ENCODE data around the gene CALHM3.

The CALHM3 gene

DNA sequence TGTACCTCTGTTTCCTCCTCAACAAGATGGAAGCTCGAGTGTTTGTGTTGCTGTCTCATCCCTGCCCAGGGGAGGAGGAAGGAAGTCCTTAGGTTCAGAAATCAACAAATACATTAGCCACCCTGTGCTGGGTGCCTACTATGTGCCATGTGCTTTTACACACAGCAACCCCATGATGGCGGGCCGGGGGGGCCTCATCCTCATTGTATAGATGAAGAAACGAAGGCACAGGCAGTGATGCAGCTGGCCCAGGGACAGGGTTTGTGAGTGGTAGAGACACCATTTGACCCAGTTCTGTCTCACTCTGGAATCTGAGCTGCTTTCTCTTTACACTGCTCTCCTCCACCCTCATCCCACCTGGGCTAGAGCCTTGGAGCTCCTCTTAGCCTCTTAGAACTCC lies 25.0 kb downstream of the CALHM3 start:
- peaks cover 7% of the 10 kb centered on the region for H3K4me1 ChIP-seq
- H3K36me3 ChIP-seq = peaks cover 13% of the 10 kb centered on the region
- H3K9me3 ChIP-seq = no peaks in the 10 kb centered on the region
- H3K27me3 ChIP-seq = no peaks in the 10 kb centered on the region
- no peak for DNase-seq
- no peak overlapping the region for H3K4me3 ChIP-seq (ENCODE audit: low read depth, low read length)
- TF ChIP-seq, protein P1, sequence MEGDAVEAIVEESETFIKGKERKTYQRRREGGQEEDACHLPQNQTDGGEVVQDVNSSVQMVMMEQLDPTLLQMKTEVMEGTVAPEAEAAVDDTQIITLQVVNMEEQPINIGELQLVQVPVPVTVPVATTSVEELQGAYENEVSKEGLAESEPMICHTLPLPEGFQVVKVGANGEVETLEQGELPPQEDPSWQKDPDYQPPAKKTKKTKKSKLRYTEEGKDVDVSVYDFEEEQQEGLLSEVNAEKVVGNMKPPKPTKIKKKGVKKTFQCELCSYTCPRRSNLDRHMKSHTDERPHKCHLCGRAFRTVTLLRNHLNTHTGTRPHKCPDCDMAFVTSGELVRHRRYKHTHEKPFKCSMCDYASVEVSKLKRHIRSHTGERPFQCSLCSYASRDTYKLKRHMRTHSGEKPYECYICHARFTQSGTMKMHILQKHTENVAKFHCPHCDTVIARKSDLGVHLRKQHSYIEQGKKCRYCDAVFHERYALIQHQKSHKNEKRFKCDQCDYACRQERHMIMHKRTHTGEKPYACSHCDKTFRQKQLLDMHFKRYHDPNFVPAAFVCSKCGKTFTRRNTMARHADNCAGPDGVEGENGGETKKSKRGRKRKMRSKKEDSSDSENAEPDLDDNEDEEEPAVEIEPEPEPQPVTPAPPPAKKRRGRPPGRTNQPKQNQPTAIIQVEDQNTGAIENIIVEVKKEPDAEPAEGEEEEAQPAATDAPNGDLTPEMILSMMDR (IDR thresholded peaks at IDR 0.05; ENCODE audit: low read depth, low read length) = no peak

DNA sequence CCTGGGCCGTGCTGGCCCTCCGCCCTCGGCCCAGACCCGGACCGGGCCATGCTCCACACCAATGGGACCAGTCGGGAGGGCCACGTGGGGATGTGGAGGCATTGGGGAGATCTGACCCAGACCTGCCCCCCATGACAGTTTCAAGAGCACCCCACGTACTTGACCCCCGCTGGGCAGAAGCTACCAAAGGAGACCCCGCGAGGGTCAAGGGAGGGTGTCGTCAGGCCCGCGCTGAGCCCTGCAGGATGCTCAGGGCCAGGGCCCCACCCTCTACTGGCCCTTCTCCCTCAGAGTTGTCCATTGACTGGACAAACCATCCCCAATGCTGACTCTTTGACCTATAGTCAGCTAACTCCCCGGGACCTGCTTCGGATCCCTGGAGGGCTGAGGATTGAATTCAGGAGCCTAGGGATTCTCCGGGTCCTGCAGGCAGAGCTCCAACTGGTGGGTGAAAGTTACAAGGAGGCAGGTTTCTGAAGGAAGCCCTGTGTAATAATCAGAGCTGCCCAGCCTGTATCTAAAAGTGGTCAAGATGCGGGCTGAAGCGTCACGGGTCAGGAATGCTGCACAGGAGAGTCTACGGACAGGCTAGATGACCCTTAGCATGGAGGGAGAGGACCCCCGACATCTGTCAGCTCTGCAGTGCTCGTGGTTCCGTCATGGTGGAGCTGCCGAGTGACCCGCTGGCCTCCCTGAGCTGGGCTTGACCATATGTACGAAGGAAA lies 26.4 kb downstream of the CALHM3 start:
- Histone ChIP-seq H3K36me3 (peaks cover 22% of the 10 kb centered on the region), H3K4me1 (peaks cover 7% of the 10 kb centered on the region), H3K9me3 (no peaks in the 10 kb centered on the region), H3K27me3 (no peaks in the 10 kb centered on the region), H3K4me3 (ENCODE audit: low read depth, low read length) (peak overlapping the region; percentile 68)
- no peak for DNase-seq
- TF ChIP-seq, protein P1 (IDR thresholded peaks at IDR 0.05; ENCODE audit: low read depth, low read length) = no peak

GRCh38 chr10:103451831-103452505 lies 27.1 kb downstream of the CALHM3 start, which contains the start of gene CALHM2:
CALHM2 (minus strand) TSS chr10:103452370; CDS start chr10:103449941, 2,429 bp downstream.
- peaks cover 7% of the 10 kb centered on the region for H3K4me1 ChIP-seq
- H3K9me3 ChIP-seq = no peaks in the 10 kb centered on the region
- H3K27me3 ChIP-seq = no peaks in the 10 kb centered on the region
- TF ChIP-seq, protein P1 (IDR thresholded peaks at IDR 0.05; ENCODE audit: low read depth, low read length) = no peak
- H3K4me3 ChIP-seq (ENCODE audit: low read depth, low read length) = peak within 1 kb of the TSS; percentile 68
- DNase-seq = peak; percentile 84
- H3K36me3 ChIP-seq = peaks cover 29% of the 10 kb centered on the region

DNA sequence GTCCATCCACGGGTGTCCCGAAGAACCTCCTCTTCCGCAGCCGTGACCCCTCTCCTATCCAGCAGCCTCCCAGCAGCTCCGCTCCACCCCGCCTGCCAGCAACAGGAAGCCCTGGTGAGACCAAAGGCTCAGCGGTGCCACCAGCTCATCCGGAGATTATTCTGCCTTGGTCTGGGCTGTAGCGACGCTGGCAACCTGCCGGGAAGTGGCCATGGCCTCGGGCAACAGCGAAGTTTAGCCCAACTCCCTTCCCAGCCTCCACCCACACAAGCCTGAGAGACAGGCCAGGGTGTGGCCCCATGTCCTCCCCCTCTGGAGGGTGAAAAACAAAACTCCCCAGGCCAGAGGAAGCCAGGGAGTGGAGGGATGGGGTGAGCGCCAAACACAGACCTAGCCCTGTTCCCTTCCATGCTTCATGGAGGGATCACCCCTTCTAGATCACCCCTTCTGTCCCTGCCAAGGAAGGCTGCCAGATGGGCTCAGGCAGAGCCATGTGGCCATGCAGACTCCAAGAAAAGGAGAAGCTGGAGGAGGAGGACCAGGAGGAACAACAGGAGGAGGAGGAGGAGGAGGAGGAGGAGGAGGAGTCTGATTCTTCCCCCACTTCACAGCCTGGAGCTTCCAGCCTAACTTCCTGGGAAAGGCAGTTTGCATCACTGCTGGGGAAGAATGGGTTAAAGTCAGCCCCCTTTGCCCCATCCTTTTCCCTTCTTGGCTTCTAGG lies 27.8 kb downstream of the CALHM3 start:
- peak; percentile 81 for DNase-seq
- TF ChIP-seq, protein P1 (IDR thresholded peaks at IDR 0.05; ENCODE audit: low read depth, low read length) = no peak
- H3K4me3 ChIP-seq (ENCODE audit: low read depth, low read length) = peak overlapping the region; percentile 68
- H3K36me3 ChIP-seq = peaks cover 36% of the 10 kb centered on the region
- no peaks in the 10 kb centered on the region for H3K27me3 ChIP-seq
- H3K9me3 ChIP-seq = no peaks in the 10 kb centered on the region
- H3K4me1 ChIP-seq = peaks cover 7% of the 10 kb centered on the region

DNA sequence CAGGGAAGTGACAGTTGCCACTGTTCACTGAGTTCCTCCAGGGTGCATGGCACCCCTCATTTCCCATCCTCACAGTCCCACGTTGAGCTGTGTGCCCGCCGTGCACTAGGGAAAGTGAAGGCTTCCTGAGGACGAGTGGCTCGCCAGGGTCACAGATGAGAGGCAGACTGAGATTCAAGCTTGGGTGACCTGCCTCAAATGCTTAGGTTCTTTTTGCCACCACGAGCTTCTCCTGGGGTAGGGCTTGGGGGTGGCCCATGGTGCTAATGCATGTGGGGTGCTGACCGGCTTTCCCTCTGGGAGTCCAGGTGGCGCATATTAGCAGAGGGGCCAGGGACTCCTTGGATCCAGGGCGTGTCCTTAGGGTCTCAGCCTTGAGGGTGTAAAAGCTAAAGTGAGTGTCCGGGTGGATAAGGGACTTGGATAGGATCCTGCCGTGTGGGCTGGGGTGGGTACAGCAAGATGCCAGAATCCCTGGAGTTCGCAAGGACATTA lies 28.8 kb downstream of the CALHM3 start:
- H3K4me1 ChIP-seq = peaks cover 7% of the 10 kb centered on the region
- H3K4me3 ChIP-seq (ENCODE audit: low read depth, low read length) = peak overlapping the region; percentile 68
- H3K9me3 ChIP-seq = no peaks in the 10 kb centered on the region
- peaks cover 46% of the 10 kb centered on the region for H3K36me3 ChIP-seq
- no peak for DNase-seq
- TF ChIP-seq, protein P1 (IDR thresholded peaks at IDR 0.05; ENCODE audit: low read depth, low read length) = no peak
- no peaks in the 10 kb centered on the region for H3K27me3 ChIP-seq

Data from BE2C (cell line).